Subcutaneous abdominal adipose tissue (tissue), 5 donors: ENCODE measurements around the gene LCN2.
"Not testable (repeated sequence)": the region's sequence is repeated elsewhere in the genome, so short reads cannot be mapped to it uniquely, and the experiment has no call there.

ENCODE experiments used
- H3K27ac ChIP-seq: one replicate; pipeline ENCODE4 v1.7.0; 2013; ENCODE audit warnings: low read depth, mild to moderate bottlenecking, inconsistent platforms, low read length, moderate library complexity
- H3K27me3 ChIP-seq, 5 donors: one replicate each; pipeline ENCODE4 v1.7.0; 2013; ENCODE audit warnings: low read length in 5 of 5, inconsistent platforms in 1 of 5; ENCODE audit not compliant: control insufficient read depth in 5 of 5, insufficient read depth in 4 of 5
- H3K36me3 ChIP-seq, 5 donors: one replicate each; pipeline ENCODE4 v1.7.0; 2013; ENCODE audit warnings: low read length in 5 of 5; ENCODE audit not compliant: control insufficient read depth in 5 of 5, insufficient read depth in 5 of 5
- H3K4me1 ChIP-seq, 5 donors: one replicate each; pipeline ENCODE4 v1.7.0; 2013; ENCODE audit warnings: low read length in 5 of 5, mild to moderate bottlenecking in 3 of 5, moderate library complexity in 1 of 5; ENCODE audit not compliant: control insufficient read depth in 5 of 5, insufficient read depth in 5 of 5
- H3K4me3 ChIP-seq, 5 donors: one replicate each; pipeline ENCODE4 v1.7.0; 2013; ENCODE audit warnings: low read length in 5 of 5, low read depth in 1 of 5
- H3K9ac ChIP-seq, 5 donors: one replicate each; pipeline ENCODE4 v1.7.0; 2013; ENCODE audit warnings: low read length in 5 of 5, mild to moderate bottlenecking in 4 of 5, moderate library complexity in 3 of 5
- H3K9me3 ChIP-seq, 5 donors: one replicate each; pipeline ENCODE4 v1.7.0; 2013; ENCODE audit warnings: low read length in 5 of 5; ENCODE audit not compliant: control insufficient read depth in 5 of 5
- donor health status: healthy.
- donor health status: healthy.
- donor health status: healthy.
- donor health status: healthy.
- donor health status: healthy.

LCN2 gene

GRCh38 chr9:128127990-128128835 lies 21.0 kb upstream of the LCN2 start:
- peak overlapping the region; percentile 72 to 94 (median 89) for H3K4me3 ChIP-seq
- H3K27me3 ChIP-seq, result no peaks in the 10 kb centered on the region
- peaks cover 0 to 18% (median 3%) of the 10 kb centered on the region in 5 donors for H3K36me3 ChIP-seq
- peak overlapping the region; percentile 91 for H3K27ac ChIP-seq
- H3K9ac ChIP-seq, result peak overlapping the region; percentile 52 to 90 (median 89)
- H3K9me3 ChIP-seq, result no peaks in the 10 kb centered on the region
- peaks cover 2 to 43% (median 35%) of the 10 kb centered on the region in 5 donors for H3K4me1 ChIP-seq

- Histone ChIP-seq H3K27ac (peak overlapping the region; percentile 91), H3K36me3 (peaks cover 0 to 10% (median 0%) of the 10 kb centered on the region in 5 donors), H3K27me3 (no peaks in the 10 kb centered on the region), H3K4me1 (peaks cover 2 to 43% (median 35%) of the 10 kb centered on the region in 5 donors), H3K9me3 (no peaks in the 10 kb centered on the region), H3K9ac (peak overlapping the region; percentile 52 to 90 (median 63)), H3K4me3 (peak overlapping the region; percentile 72 to 94 (median 89))
These were observed 20.2 kb upstream of the LCN2 start for GRCh38 chr9:128128836-128129590.

GRCh38 chr9:128129976-128130590 lies 19.2 kb upstream of the LCN2 start:
- H3K9ac ChIP-seq, H3K27me3 ChIP-seq, H3K27ac ChIP-seq, H3K9me3 ChIP-seq, H3K4me3 ChIP-seq, H3K36me3 ChIP-seq: not testable (repeated sequence)
- H3K4me1 ChIP-seq, result peaks cover 2 to 38% (median 35%) of the 10 kb centered on the region in 5 donors

GRCh38 chr9:128130651-128131050 lies 18.6 kb upstream of the LCN2 start:
- H3K27me3 ChIP-seq, H3K4me3 ChIP-seq, H3K27ac ChIP-seq, H3K9ac ChIP-seq, H3K36me3 ChIP-seq, H3K9me3 ChIP-seq: not testable (repeated sequence)
- peaks cover 2 to 33% (median 29%) of the 10 kb centered on the region in 5 donors for H3K4me1 ChIP-seq

- H3K4me1 ChIP-seq, result peaks cover 2 to 26% (median 22%) of the 10 kb centered on the region in 5 donors
- H3K9ac ChIP-seq, H3K27me3 ChIP-seq, H3K27ac ChIP-seq, H3K36me3 ChIP-seq, H3K4me3 ChIP-seq, H3K9me3 ChIP-seq: not testable (repeated sequence)
These were observed 17.9 kb upstream of the LCN2 start for GRCh38 chr9:128131346-128131745.

- peaks cover under 1 to 18% (median 15%) of the 10 kb centered on the region in 5 donors for H3K4me1 ChIP-seq
- H3K9me3 ChIP-seq, H3K4me3 ChIP-seq, H3K27ac ChIP-seq, H3K9ac ChIP-seq, H3K27me3 ChIP-seq, H3K36me3 ChIP-seq: not testable (repeated sequence)
These were observed 17.1 kb upstream of the LCN2 start for GRCh38 chr9:128132139-128132538.

- not testable (repeated sequence) for H3K9ac ChIP-seq, H3K36me3 ChIP-seq, H3K27me3 ChIP-seq, H3K27ac ChIP-seq, H3K4me3 ChIP-seq, H3K4me1 ChIP-seq, H3K9me3 ChIP-seq
These were observed 13.7 kb upstream of the LCN2 start for GRCh38 chr9:128135561-128135960.

- Histone ChIP-seq H3K36me3 (no peaks in the 10 kb centered on the region), H3K9me3 (no peaks in the 10 kb centered on the region), H3K27me3 (peaks cover 0 to 6% (median 0%) of the 10 kb centered on the region in 5 donors), H3K4me3 (no peak overlapping the region), H3K4me1 (peaks cover 0 to 6% (median 0%) of the 10 kb centered on the region in 5 donors), H3K9ac (no peak overlapping the region), H3K27ac (no peak overlapping the region)
These were observed 12.1 kb upstream of the LCN2 start for GRCh38 chr9:128136816-128137793.

GRCh38 chr9:128138001-128138400 lies 11.3 kb upstream of the LCN2 start:
- Histone ChIP-seq H3K9me3 (no peaks in the 10 kb centered on the region), H3K4me1 (peaks cover 0 to 8% (median 0%) of the 10 kb centered on the region in 5 donors), H3K4me3 (no peak overlapping the region), H3K27ac (no peak overlapping the region), H3K9ac (no peak overlapping the region), H3K36me3 (no peaks in the 10 kb centered on the region), H3K27me3 (peaks cover 0 to 6% (median 0%) of the 10 kb centered on the region in 5 donors)
